GM12864 (cell line): ENCODE results near the gene ZNF32.
A peak's percentile ranks its signal among the peaks of the same experiment; 100 is the strongest.

Experiments
- DNase-seq: peaks from one replicate; pipeline ENCODE4 v3.0.0-alpha.2; 2011; ENCODE audit warnings: low read depth
- H3K4me3 ChIP-seq: 2 replicates; pipeline ENCODE4 v1.5.1; 2011; ENCODE audit warnings: mild to moderate bottlenecking, low read depth, low read length, control low read depth
- TF ChIP-seq, protein P1 (sequence below): IDR thresholded peaks from 2 replicates; pipeline ENCODE4 v1.5.1; 2011; ENCODE audit warnings: low read depth, mild to moderate bottlenecking, moderate library complexity, low read length, control low read depth, inconsistent platforms; ENCODE audit errors: missing control alignments

Gene ZNF32

DNA sequence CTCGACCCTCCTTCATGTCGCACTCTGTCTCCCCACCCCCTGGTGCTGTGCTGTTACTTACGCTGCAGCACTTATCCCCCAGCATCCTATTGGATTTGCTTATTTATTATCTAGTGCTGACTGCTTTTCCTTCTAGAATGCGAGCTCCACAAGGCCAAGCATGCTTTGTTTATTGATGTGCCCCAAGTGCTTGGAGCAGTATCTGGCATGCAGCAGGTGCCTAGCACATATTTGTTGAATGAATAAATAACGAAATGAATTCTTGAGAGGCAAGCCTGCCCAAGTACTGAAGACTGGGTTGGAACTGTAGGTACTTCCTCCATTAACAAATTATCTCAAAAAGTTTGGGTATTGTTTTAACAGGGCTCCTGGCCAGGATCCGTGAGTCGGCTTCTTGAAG is 24.8 kb upstream of the ZNF32 start:
- TF ChIP-seq, protein P1, sequence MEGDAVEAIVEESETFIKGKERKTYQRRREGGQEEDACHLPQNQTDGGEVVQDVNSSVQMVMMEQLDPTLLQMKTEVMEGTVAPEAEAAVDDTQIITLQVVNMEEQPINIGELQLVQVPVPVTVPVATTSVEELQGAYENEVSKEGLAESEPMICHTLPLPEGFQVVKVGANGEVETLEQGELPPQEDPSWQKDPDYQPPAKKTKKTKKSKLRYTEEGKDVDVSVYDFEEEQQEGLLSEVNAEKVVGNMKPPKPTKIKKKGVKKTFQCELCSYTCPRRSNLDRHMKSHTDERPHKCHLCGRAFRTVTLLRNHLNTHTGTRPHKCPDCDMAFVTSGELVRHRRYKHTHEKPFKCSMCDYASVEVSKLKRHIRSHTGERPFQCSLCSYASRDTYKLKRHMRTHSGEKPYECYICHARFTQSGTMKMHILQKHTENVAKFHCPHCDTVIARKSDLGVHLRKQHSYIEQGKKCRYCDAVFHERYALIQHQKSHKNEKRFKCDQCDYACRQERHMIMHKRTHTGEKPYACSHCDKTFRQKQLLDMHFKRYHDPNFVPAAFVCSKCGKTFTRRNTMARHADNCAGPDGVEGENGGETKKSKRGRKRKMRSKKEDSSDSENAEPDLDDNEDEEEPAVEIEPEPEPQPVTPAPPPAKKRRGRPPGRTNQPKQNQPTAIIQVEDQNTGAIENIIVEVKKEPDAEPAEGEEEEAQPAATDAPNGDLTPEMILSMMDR, result no peak
- no peak overlapping the region for H3K4me3 ChIP-seq
- no peak for DNase-seq

DNA sequence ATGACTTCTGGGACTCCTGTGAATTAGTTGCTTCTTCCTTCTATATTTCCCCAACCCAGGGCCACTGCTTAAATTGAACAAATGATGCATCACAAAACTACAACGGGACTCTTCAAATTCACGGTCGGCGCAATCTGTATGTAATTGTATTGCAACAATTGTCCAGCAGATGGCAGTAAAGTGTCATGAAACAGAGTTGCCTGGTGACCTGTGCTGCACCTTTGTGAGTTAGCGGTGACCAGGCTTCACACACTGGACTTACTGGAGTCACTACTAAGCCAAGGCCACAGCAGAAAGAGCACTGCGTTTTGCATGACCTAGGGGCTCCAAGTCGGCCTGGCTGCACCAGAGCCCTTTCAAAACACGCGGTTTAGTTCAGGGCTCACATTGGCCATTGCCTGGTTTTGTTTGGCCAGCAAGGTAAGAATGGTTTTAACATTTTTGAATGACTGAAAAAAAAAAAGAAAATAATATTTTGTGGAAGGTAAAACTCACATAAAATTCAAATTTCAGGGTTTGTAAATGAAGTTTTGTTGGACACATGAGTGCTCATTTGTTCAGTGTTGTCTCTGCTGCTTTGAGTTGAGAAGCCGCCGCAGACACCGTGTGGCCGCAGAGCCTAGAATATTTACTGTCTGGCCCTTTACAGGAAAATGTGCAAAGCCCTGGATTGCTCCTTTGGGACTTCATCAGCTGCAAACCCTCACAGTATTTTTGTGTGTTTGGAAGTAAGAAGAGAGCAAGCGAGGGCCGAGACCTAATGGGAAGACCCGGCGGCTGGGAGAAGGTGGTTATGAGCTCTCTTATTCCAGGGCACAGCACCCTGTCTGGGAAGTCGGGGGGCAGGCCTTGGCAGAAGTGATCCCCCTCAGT is 23.2 kb upstream of the ZNF32 start:
- no peak overlapping the region for H3K4me3 ChIP-seq
- peak; percentile 27 for DNase-seq
- TF ChIP-seq, protein P1, result peak; percentile 67

DNA sequence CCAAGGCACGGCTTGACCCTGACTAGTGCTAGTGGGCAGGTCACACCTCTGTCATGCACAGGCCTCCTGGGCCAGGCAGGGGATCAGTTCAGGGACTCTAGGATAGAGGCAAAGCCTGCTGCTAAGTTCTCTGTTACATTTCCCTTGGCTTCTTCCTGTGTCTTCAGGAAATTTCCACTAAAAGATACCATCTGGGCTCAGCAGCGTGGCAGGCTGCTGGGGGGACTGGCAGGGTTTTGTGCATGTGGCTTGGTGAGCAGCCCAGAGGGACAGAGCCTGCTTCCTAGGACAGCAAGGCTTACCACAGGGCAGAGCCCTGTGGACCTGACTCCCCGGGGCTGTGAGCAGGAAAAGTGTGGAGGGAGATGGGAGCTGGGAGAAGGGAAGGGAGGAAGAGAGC is 20.7 kb upstream of the ZNF32 start:
- H3K4me3 ChIP-seq, result no peak overlapping the region
- TF ChIP-seq, protein P1, result no peak
- DNase-seq, result no peak

DNA sequence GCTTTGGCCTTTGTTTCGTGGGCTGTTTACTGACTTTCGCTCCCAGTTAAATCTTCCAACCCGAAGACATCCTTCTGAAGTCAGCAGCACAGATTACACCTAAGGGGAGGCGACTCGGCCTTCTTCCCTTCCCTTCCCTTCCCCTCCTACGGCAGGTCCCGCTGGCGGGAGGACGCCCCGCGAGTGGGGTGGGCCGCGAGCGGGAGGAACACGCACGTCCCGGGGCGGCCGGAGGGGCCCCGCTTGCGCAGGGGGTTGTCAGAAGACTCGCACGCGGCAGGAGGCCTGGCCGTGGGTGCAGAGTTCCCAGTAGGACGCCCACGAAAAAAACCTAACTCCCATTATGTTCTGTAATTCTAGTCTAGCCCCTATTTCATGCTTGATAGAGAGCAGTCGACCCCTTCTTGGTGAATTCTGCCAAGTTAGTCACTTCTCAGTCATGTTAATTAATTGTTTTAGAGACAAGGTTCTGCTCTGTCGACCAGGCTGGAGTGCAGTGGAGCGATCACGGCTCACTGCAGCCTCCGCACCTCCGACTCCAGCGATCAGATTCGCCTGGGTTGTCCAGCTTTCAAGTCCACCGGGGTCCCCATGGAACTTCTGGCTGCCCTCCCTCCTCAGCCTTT is 19.2 kb upstream of the ZNF32 start:
- no peak overlapping the region for H3K4me3 ChIP-seq
- TF ChIP-seq, protein P1, result no peak
- DNase-seq, result no peak

DNA sequence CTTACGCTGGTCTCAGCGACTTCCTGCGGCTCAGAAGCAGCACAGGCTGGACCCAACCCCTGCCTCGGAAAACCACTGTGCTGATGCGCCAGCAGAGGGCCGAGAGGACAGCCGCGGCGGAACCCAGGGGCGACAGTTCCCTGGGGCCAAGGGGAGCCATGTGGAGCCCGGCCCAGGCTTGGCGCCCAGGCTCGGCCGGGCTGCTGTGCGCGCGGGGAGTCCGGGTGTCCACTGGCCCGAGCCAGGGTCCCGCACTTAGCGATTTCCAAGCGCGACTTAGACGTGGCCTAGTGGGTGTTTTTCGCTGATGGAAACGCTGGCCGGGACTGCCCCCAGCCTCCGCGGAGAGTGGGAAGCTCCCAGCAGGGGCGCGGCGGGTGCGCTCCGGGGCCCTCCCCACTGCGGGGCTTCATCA is 18.6 kb upstream of the ZNF32 start:
- TF ChIP-seq, protein P1, result peak; percentile 24
- H3K4me3 ChIP-seq, result no peak overlapping the region
- no peak for DNase-seq

DNA sequence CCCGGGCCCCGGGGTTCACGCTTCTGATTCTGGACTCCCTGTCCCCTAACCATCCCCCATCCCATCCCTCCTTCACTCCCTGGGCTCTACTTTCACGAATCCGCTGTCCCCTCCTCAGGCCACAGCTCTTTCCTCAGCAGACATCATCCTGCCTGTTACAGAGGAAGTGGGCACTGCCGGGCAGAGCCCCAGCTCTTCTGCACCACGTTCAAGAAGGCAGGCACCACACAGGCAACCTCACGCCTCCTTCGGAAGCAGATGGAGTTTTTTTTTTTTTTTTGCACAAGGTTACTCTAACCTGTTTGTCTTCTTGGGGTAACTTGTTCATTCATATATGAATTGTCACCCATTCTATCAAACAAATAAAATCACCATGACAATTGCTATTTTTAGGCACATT is 17.9 kb upstream of the ZNF32 start:
- no peak for DNase-seq
- TF ChIP-seq, protein P1, result no peak
- no peak overlapping the region for H3K4me3 ChIP-seq
